Stimulated activated naive CD8-positive, alpha-beta T cell treated with anti-CD3 and anti-CD28 coated beads, Interleukin-15, Interleukin-2, amounts not matched to agents 100 U/mL and 50 U/mL, for 24 hours (primary cell): ENCODE data around the gene ILKAP.

ENCODE experiments used
- ATAC-seq: fragments of 150-1000 bp; cut with Tn5 transposase; one replicate; pipeline ENCODE4 v1.10.0; 2021
- DNase-seq: peaks from one replicate; pipeline ENCODE4 v3.0.0; 2021

ILKAP gene

GRCh38 chr2:238236571-238236970 lies 33.1 kb upstream of the ILKAP start:
- no peak for ATAC-seq
- no peak for DNase-seq

- no peak for DNase-seq
- no peak for ATAC-seq
These were observed 32.4 kb upstream of the ILKAP start for GRCh38 chr2:238235856-238236255.

GRCh38 chr2:238235331-238235732 lies 31.8 kb upstream of the ILKAP start:
- DNase-seq (no peak), ATAC-seq (no peak)

GRCh38 chr2:238233625-238234024 lies 30.1 kb upstream of the ILKAP start:
- no peak for DNase-seq
- ATAC-seq, result no peak

GRCh38 chr2:238231809-238232208 lies 28.3 kb upstream of the ILKAP start:
- ATAC-seq (no peak), DNase-seq (no peak)

- DNase-seq, result peak; percentile 79
- ATAC-seq, result peak; percentile 79
These were observed 27.8 kb upstream of the ILKAP start for GRCh38 chr2:238231251-238231793.

- no peak for DNase-seq
- ATAC-seq, result no peak
These were observed 27.2 kb upstream of the ILKAP start for GRCh38 chr2:238230699-238231098.

GRCh38 chr2:238228700-238229099 lies 25.2 kb upstream of the ILKAP start:
- no peak for ATAC-seq
- no peak for DNase-seq

GRCh38 chr2:238227587-238228032 lies 24.1 kb upstream of the ILKAP start:
- no peak for DNase-seq
- ATAC-seq, result no peak

GRCh38 chr2:238226698-238227586 lies 23.4 kb upstream of the ILKAP start:
- ATAC-seq, result no peak
- no peak for DNase-seq

GRCh38 chr2:238225911-238226697 lies 22.6 kb upstream of the ILKAP start:
- ATAC-seq (no peak), DNase-seq (no peak)

- ATAC-seq, result no peak
- no peak for DNase-seq
These were observed 21.6 kb upstream of the ILKAP start for GRCh38 chr2:238225121-238225520.

- ATAC-seq (no peak), DNase-seq (no peak)
These were observed 21.0 kb upstream of the ILKAP start for GRCh38 chr2:238224356-238225035.

GRCh38 chr2:238220892-238221521 lies 17.5 kb upstream of the ILKAP start:
- ATAC-seq (peak; percentile 29), DNase-seq (no peak)

GRCh38 chr2:238220274-238220891 lies 16.9 kb upstream of the ILKAP start:
- ATAC-seq (no peak), DNase-seq (no peak)

GRCh38 chr2:238216651-238217184 lies 13.2 kb upstream of the ILKAP start:
- no peak for DNase-seq
- ATAC-seq, result no peak

GRCh38 chr2:238207006-238207405 lies 3.5 kb upstream of the ILKAP start:
- DNase-seq, result no peak
- ATAC-seq, result no peak

GRCh38 chr2:238203973-238204683 lies 633 bp upstream of the ILKAP start:
- no peak for DNase-seq
- no peak for ATAC-seq

GRCh38 chr2:238202326-238203093 lies 985 bp downstream of the ILKAP start:
- ATAC-seq, result no peak
- no peak for DNase-seq

- DNase-seq (no peak), ATAC-seq (no peak)
These were observed 13.1 kb downstream of the ILKAP start for GRCh38 chr2:238190445-238190844.
